Activated T-helper 1 cell treated with anti-CD3 and anti-CD28 coated beads, Interleukin-12 subunit alpha, Interleukin-12 subunit beta, Interleukin-2, Interleukin-4 antibody, amounts not matched to agents 30 ng/mL and 10 ng/mL and 1 ng/mL, durations not matched to agents 14 hours and 24 hours and 36 hours (primary cell): ENCODE results near the gene ACTL7A. TPM values are rescaled to one million over a fixed set of nuclear protein-coding genes. Genes with fewer than 3 reads are reported as not detected.

Experiments
- total RNA-seq: library from RNA; stranded (reverse); gene quantifications from 2 replicates; pipeline ENCODE4 v1.2.3, GENCODE V29; 2022

ACTL7A gene
- total RNA-seq, 1 donor from 2014 or later, result not detected

Other genes starting within 250 kb of the ACTL7A start
- gene ACTL7B, start 6.3 kb upstream of the ACTL7A start, total RNA-seq, result 0.08 TPM in 1 of 2 replicates, not detected in the other
- gene ELP1, start 71.9 kb downstream of the ACTL7A start, total RNA-seq, result 31.6 and 35.2 TPM in 2 replicates
- 14.7 and 14.8 TPM in 2 replicates for gene ABITRAM, start 72.1 kb downstream of the ACTL7A start, total RNA-seq
- 24.8 and 25.1 TPM in 2 replicates for gene CTNNAL1, start 151.2 kb downstream of the ACTL7A start, total RNA-seq